Mesodermal cell (in vitro differentiated cells): ENCODE results near the gene LRRTM3.

ENCODE experiments used
- H3K27ac ChIP-seq: 2 replicates; pipeline ENCODE4 v1.7.0; 2013; ENCODE audit warnings: mild to moderate bottlenecking, low read depth, low read length, moderate library complexity; ENCODE audit not compliant: severe bottlenecking
- H3K36me3 ChIP-seq: 2 replicates; pipeline ENCODE4 v1.7.1; 2013; ENCODE audit warnings: mild to moderate bottlenecking, low read length, moderate library complexity; ENCODE audit not compliant: control insufficient read depth, insufficient read depth
- H3K4me1 ChIP-seq: one replicate; pipeline ENCODE4 v1.7.1; 2013; ENCODE audit warnings: mild to moderate bottlenecking, low read length; ENCODE audit not compliant: insufficient read depth, control insufficient read depth, poor library complexity, severe bottlenecking
- H3K4me3 ChIP-seq: 2 replicates; pipeline ENCODE4 v1.7.0; 2013; ENCODE audit warnings: low read length, control low read depth, mild to moderate bottlenecking; ENCODE audit not compliant: insufficient read depth, poor library complexity, severe bottlenecking; ENCODE audit errors: extremely low read depth
- H3K9me3 ChIP-seq: 2 replicates; pipeline ENCODE4 v1.7.1; 2013; ENCODE audit warnings: mild to moderate bottlenecking, low read length, moderate library complexity; ENCODE audit not compliant: control insufficient read depth
- WGBS, 2 experiments: methylation state at CpG; one replicate each; pipeline ENCODE4 v1.1.5; 2013; ENCODE audit warnings: missing lambda C conversion rate in 2 of 2; ENCODE audit not compliant: insufficient coverage in 2 of 2; 5-methylcytosine and 5-hydroxymethylcytosine counted together

Gene LRRTM3

DNA sequence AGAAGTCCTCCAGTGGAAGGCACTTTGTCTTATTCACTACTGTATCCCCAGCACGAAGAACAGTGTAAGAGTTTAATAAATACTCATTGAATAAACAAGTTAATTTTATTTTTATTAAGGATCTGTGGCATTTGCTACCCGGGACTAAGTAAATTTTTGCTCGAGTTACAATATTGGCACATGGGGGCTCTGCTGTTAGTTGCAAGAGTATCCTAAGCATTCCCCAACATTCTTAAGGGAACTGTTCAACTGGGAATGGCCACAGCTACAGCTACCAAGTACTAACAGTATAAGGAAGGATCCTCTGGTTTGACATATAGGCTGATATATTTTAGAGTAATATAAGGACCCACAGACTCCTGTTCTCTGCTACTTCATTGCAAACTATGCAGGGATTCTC, 8.7 kb upstream of the LRRTM3 start:
- no peaks in the 10 kb centered on the region for H3K4me1 ChIP-seq

DNA sequence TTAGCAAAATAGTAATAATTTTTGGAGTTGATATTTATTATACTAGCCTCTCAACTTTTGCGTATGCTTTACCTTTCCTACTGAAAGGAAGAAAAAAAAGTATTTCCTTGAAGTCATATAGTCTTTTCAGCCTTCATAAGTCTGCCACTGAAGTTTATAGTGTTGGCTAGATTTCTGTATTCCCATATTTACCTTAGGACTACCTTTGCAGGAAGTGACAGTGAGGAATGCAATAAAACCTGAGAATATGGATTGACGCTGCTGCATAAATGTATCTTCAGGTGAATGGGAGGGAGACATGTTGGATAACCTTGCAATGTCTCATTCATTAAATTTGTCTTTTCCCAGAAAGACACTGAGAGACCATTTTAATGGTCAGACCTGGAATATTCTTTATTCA, 6.6 kb upstream of the LRRTM3 start:
- Histone ChIP-seq H3K27ac (no peak overlapping the region), H3K4me3 (no peak overlapping the region), H3K9me3 (no peaks in the 10 kb centered on the region), H3K36me3 (no peaks in the 10 kb centered on the region), H3K4me1 (no peaks in the 10 kb centered on the region)
- WGBS, 2 experiments, result 100% methylated on average over 1 of the region's 2 CpGs; no CpG with 5 or more reads in 1 of the 2 experiments

More for the DNA sequence above, 8.7 kb upstream of the LRRTM3 start:
- H3K4me3 ChIP-seq, result no peak overlapping the region
- H3K27ac ChIP-seq, result no peak overlapping the region
- WGBS, 2 experiments, result no CpG with 5 or more reads among the region's 3 CpGs
- H3K9me3 ChIP-seq, result no peaks in the 10 kb centered on the region
- H3K36me3 ChIP-seq, result no peaks in the 10 kb centered on the region

DNA sequence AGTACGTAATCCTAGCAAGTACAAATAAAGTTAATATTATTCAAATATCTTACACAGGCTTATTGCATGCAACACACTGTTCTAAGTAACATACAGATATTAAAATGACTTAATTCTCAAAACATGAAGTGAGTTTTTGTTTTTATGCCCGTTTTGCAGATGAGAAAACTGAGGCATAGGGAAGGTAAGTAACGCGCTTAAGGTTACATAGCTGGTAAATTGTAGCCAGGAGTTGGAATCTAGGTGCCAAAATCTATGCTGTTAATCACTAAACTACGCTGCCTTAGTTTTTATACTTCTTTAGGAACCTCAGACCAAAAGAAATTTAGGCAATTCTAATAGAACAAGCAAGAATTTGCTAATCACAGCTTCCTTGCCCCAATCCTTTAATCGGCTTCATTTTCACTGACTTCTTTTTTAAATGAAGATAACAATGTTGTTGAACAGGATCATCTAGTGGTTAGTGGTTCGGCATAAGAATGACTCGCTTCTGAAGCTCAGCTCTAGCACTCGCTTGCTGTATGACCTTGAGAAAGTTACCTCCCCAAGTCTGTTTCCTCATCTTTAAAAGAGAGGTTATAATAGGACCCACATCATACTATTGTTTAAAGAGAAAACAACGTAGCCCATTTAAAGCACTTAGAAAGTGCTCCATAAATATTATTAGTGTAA, 1.0 kb upstream of the LRRTM3 start:
- Histone ChIP-seq H3K36me3 (no peaks in the 10 kb centered on the region), H3K4me3 (no peak overlapping the region), H3K27ac (no peak overlapping the region), H3K9me3 (no peaks in the 10 kb centered on the region), H3K4me1 (no peaks in the 10 kb centered on the region)
- WGBS, 2 experiments, result 60 to 80% methylated on average over 1 to 5 of the region's 10 CpGs

DNA sequence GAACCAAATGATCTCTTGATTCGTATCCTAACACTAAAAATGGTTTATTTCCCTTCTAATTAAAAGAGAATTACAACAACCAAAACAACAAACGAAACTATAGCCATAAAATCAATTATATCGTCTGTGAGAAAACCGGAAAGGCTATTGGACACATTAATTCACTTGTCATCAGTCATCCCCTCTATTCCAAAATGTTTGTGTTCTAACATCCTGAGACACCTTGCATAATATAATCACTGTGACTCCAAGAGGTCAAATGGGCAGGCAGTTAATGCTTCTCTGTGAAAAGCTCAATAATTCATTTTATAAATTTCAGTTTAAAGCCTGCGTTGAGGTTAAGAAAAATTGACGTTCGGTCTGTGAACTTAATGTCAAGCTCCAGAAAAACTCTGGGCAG, 463 bp upstream of the LRRTM3 start:
- Histone ChIP-seq H3K4me3 (no peak overlapping the region), H3K9me3 (no peaks in the 10 kb centered on the region), H3K27ac (no peak overlapping the region), H3K4me1 (no peaks in the 10 kb centered on the region), H3K36me3 (no peaks in the 10 kb centered on the region)
- WGBS, 2 experiments, result 22 to 36% methylated on average over 6 of the region's 7 CpGs

DNA sequence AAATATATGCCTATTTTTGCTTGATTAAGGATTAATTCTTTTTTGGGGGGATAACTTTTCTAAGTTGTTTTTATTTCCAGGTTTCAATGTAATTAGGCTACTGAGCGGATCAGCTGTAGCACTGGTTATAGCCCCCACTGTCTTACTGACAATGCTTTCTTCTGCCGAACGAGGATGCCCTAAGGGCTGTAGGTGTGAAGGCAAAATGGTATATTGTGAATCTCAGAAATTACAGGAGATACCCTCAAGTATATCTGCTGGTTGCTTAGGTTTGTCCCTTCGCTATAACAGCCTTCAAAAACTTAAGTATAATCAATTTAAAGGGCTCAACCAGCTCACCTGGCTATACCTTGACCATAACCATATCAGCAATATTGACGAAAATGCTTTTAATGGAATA, 1.0 kb downstream of the LRRTM3 start:
- H3K4me3 ChIP-seq, result no peak overlapping the region
- H3K9me3 ChIP-seq, result no peaks in the 10 kb centered on the region
- WGBS, 2 experiments, result 89 to 100% methylated on average over 1 to 3 of the region's 5 CpGs
- no peak overlapping the region for H3K27ac ChIP-seq
- no peaks in the 10 kb centered on the region for H3K36me3 ChIP-seq
- H3K4me1 ChIP-seq, result no peaks in the 10 kb centered on the region

DNA sequence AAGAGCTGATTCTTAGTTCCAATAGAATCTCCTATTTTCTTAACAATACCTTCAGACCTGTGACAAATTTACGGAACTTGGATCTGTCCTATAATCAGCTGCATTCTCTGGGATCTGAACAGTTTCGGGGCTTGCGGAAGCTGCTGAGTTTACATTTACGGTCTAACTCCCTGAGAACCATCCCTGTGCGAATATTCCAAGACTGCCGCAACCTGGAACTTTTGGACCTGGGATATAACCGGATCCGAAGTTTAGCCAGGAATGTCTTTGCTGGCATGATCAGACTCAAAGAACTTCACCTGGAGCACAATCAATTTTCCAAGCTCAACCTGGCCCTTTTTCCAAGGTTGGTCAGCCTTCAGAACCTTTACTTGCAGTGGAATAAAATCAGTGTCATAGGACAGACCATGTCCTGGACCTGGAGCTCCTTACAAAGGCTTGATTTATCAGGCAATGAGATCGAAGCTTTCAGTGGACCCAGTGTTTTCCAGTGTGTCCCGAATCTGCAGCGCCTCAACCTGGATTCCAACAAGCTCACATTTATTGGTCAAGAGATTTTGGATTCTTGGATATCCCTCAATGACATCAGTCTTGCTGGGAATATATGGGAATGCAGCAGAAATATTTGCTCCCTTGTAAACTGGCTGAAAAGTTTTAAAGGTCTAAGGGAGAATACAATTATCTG, 1.6 kb downstream of the LRRTM3 start:
- no peaks in the 10 kb centered on the region for H3K36me3 ChIP-seq
- no peaks in the 10 kb centered on the region for H3K9me3 ChIP-seq
- H3K27ac ChIP-seq, result no peak overlapping the region
- no peaks in the 10 kb centered on the region for H3K4me1 ChIP-seq
- 95 to 97% methylated on average over 9 to 11 of the region's 11 CpGs for WGBS, 2 experiments
- H3K4me3 ChIP-seq, result no peak overlapping the region

DNA sequence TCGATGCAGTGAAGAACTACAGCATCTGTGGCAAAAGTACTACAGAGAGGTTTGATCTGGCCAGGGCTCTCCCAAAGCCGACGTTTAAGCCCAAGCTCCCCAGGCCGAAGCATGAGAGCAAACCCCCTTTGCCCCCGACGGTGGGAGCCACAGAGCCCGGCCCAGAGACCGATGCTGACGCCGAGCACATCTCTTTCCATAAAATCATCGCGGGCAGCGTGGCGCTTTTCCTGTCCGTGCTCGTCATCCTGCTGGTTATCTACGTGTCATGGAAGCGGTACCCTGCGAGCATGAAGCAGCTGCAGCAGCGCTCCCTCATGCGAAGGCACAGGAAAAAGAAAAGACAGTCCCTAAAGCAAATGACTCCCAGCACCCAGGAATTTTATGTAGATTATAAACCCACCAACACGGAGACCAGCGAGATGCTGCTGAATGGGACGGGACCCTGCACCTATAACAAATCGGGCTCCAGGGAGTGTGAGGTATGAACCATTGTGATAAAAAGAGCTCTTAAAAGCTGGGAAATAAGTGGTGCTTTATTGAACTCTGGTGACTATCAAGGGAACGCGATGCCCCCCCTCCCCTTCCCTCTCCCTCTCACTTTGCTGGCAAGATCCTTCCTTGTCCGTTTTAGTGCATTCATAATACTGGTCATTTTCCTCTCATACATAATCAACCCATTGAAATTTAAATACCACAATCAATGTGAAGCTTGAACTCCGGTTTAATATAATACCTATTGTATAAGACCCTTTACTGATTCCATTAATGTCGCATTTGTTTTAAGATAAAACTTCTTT, 2.3 kb downstream of the LRRTM3 start:
- Histone ChIP-seq H3K27ac (no peak overlapping the region), H3K36me3 (no peaks in the 10 kb centered on the region), H3K9me3 (no peaks in the 10 kb centered on the region), H3K4me3 (no peak overlapping the region), H3K4me1 (no peaks in the 10 kb centered on the region)
- WGBS, 2 experiments, result 42 to 59% methylated on average over 18 to 20 of the region's 30 CpGs

DNA sequence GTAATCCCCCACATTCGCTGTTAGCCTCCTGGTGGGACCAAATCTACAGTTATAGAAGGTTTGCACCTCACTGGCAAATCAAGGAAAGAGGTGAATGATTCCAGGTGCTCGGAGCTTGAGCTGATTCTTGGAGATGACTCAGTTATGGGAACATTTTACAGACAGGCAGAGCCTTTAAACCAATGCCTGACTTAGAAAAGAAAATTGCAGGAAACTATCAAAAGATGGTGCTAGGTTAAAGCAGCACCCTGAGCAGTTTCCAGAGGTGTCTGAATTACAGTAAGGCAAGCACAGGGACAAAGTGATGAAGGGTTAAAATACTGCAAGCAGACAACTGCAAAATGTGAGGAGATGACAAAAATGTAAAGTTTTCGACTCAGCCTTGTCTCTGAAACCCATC, 2.9 kb downstream of the LRRTM3 start:
- no peaks in the 10 kb centered on the region for H3K9me3 ChIP-seq
- H3K4me1 ChIP-seq, result no peaks in the 10 kb centered on the region
- H3K27ac ChIP-seq, result no peak overlapping the region
- WGBS, 2 experiments, result 80 to 100% methylated on average over 1 to 2 of the region's 3 CpGs
- H3K36me3 ChIP-seq, result no peaks in the 10 kb centered on the region
- no peak overlapping the region for H3K4me3 ChIP-seq

DNA sequence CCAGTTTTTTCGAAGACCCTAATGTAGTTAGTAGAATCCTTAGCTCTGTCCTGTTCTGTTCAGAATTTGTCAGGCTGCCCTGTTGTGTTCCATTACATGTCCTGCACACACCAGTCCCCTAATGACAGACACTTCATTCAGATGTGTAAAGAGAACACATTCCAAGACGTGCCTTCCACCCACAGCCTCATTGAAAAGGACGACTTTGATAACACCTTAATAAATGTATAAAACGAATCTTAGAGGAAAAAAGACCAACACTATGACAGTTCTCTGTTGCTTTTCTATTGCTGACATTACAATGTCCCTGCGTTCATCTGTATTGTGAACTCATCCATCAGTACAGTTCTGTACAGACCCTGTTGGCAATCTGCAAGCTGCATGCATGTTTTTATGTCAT, 3.5 kb downstream of the LRRTM3 start:
- WGBS, 2 experiments, result 71 to 80% methylated on average over 1 of the region's 5 CpGs
- Histone ChIP-seq H3K9me3 (no peaks in the 10 kb centered on the region), H3K4me3 (no peak overlapping the region), H3K4me1 (no peaks in the 10 kb centered on the region), H3K36me3 (no peaks in the 10 kb centered on the region), H3K27ac (no peak overlapping the region)

DNA sequence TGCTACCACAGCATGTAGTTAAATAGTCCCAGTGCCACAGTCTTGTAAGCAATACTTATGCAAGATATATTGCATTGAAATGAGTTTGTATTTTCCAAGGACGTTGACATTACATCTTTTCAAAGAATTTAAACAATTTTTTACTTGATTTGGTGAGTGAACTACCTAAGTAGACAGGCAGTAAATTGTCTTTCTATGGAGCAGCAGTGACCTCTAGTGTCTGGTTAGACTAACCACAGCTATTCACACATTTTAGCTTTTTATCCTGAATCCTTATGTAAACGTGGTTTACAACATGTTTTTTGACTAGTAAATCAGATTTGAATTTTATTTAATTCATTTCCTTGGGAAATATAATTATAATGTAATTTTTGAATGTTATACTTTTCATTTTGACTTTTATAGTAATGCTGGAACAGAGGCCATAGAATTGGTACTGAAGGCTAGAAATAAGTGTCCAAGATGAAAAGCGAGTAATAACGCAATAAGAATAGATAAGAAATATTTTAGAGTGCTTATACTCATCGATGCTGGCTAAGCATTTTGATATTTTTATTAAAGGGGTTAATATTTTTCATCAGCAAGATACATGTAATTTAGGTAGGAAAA, 5.6 kb downstream of the LRRTM3 start:
- Histone ChIP-seq H3K9me3 (no peaks in the 10 kb centered on the region), H3K27ac (no peak overlapping the region), H3K4me3 (no peak overlapping the region), H3K4me1 (no peaks in the 10 kb centered on the region), H3K36me3 (no peaks in the 10 kb centered on the region)
- WGBS, 2 experiments, result 100% methylated on average over 2 of the region's 5 CpGs
